Fibroblast of villous mesenchyme (primary cell): Measurements from ENCODE around the gene EYS. TPM values are rescaled to one million over a fixed set of nuclear protein-coding genes. Genes with fewer than 3 reads are reported as not detected.

ENCODE experiments used
- DNase-seq: peaks from one replicate; pipeline ENCODE4 v3.0.0-alpha.2; 2010; ENCODE audit warnings: low read depth
- H3K4me3 ChIP-seq: 2 replicates; pipeline ENCODE4 v1.5.1; 2011; ENCODE audit warnings: low read depth, mild to moderate bottlenecking, low read length
- total RNA-seq: library from RNA; depleted of rRNA; stranded (reverse); fragments of >200 nt; gene quantifications from 2 replicates; pipeline ENCODE4 v1.2.3, GENCODE V29; 2012
- TF ChIP-seq, protein P1 (sequence below): IDR thresholded peaks from 2 replicates; pipeline ENCODE4 v1.5.1; 2012; ENCODE audit warnings: low read depth, mild to moderate bottlenecking, low read length; ENCODE audit not compliant: insufficient read depth

The EYS gene
- total RNA-seq, 1 donor: under 0.01 TPM

DNA sequence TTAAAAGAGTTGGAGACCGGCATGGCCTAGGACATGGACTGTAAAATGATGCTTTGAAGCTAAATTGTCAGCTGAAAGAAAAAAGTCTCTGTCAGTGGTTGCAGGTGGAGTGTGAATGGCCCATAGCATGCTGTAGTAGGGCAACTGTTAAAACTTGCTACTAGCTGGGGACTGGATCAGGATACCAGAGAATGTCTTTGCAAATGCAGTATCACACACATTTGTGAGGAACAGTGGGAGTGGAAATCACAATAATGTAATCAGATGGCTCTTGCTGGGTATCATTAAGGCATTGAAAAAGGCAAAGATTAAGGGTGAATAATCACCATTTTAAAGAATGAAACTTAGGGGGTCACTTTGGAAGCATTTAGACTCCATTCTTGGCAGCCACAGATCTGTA, 737.9 kb downstream of the EYS start:
- TF ChIP-seq, protein P1, sequence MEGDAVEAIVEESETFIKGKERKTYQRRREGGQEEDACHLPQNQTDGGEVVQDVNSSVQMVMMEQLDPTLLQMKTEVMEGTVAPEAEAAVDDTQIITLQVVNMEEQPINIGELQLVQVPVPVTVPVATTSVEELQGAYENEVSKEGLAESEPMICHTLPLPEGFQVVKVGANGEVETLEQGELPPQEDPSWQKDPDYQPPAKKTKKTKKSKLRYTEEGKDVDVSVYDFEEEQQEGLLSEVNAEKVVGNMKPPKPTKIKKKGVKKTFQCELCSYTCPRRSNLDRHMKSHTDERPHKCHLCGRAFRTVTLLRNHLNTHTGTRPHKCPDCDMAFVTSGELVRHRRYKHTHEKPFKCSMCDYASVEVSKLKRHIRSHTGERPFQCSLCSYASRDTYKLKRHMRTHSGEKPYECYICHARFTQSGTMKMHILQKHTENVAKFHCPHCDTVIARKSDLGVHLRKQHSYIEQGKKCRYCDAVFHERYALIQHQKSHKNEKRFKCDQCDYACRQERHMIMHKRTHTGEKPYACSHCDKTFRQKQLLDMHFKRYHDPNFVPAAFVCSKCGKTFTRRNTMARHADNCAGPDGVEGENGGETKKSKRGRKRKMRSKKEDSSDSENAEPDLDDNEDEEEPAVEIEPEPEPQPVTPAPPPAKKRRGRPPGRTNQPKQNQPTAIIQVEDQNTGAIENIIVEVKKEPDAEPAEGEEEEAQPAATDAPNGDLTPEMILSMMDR: no peak
- DNase-seq: no peak
- no peak overlapping the region for H3K4me3 ChIP-seq

GRCh38 chr6:64955435-64955848, 751.6 kb downstream of the EYS start:
- TF ChIP-seq, protein P1: no peak
- DNase-seq: peak; percentile 1
- H3K4me3 ChIP-seq: no peak overlapping the region

DNA sequence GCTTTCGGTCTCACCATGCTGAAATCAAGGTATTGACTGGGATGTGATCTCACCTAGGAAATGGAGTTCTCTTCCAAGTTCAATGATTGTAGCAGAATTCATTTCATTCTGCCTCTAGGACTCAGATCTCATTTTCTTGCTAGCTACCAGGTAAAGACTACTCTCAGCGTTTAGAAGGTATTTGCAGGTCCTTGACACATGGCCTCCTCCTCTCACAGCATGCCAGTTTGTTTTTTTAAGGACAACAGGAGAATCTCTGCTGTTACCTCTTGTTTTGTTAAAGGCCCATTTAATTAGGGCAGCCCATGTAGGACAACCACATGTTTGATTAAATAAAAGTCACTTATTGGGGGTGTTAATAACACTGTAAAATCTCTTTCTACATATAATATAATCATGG, 757.8 kb downstream of the EYS start:
- DNase-seq: no peak
- TF ChIP-seq, protein P1: no peak
- H3K4me3 ChIP-seq: no peak overlapping the region

- H3K4me3 ChIP-seq: no peak overlapping the region
- DNase-seq: no peak
- TF ChIP-seq, protein P1: no peak
Measured at GRCh38 chr6:64948261-64948660, 758.8 kb downstream of the EYS start.

DNA sequence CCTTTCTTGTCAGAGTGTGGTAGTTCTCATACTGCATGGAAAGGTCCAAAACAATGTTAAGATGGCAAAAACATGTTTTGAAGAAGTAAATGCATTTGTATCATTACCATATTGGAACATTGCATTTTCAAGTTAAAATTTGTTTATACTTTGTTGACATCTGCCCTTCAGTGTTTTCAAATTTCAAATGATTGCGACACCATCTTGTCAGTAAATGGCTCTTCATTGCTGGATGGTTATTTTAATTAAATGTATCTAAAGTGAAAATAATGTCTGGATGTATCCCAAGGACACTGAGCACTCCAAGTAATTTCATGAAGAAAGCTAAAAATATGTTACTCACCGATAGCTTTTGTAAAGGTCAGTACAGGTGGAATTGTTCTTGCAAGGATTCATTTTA, 761.6 kb downstream of the EYS start:
- DNase-seq: no peak
- TF ChIP-seq, protein P1: no peak
- no peak overlapping the region for H3K4me3 ChIP-seq

GRCh38 chr6:64932486-64932885, 774.5 kb downstream of the EYS start:
- peak; percentile 63 for DNase-seq
- TF ChIP-seq, protein P1: no peak
- H3K4me3 ChIP-seq: no peak overlapping the region

- DNase-seq: no peak
- TF ChIP-seq, protein P1: no peak
- no peak overlapping the region for H3K4me3 ChIP-seq
Measured at GRCh38 chr6:64930681-64931080, 776.3 kb downstream of the EYS start.
